GM11168 (cell line): ENCODE results near the gene KCNQ1.

Experiments used
- in situ Hi-C: fragments of 300-500 bp; cut with MboI; formaldehyde crosslinking; loops from one replicate; pipeline ENCODE4 v1.12.0; 2022; ENCODE audit warnings: low sequenced_read_pairs; ENCODE audit not compliant: unreplicated experiment

Gene KCNQ1

GRCh38 chr11:2885678-2886081, 440.9 kb downstream of the KCNQ1 start, which contains the start of gene CDKN1C:
TSS of gene CDKN1C (minus strand) at chr11:2885775. CDS start at chr11:2885456, 319 bp downstream.
- in situ Hi-C loops, result loop anchor here (5.0 to 25.0 kb wide), 2 partner anchors 353 to 598 kb away; no protein-coding TSS in a partner anchor

- in situ Hi-C loops, result loop anchor here (5.0 to 25.0 kb wide), 2 partner anchors 354 to 599 kb away; no protein-coding TSS in a partner anchor
These were observed 441.5 kb downstream of the KCNQ1 start for GRCh38 chr11:2886191-2886894.

DNA sequence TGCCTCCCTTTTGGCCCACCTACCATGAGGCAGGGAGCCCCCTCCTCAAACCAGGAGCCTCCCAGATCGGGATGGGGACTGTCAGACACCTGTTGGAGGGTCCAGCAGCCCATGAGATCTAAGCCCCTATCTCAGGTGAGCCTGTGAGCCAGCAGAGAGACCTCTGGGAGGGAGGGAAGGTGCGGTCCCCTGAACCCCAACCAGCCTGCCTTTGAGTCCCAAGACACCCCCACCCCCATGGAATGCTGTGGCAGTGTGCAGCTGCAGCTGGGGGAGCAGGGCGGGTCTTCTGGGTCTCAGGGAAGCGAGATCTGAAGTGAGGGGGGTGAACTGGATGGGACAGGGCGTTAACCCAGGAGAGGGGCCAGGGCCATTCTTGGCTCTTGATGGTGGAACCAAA, 442.1 kb downstream of the KCNQ1 start:
- in situ Hi-C loops, result loop anchor here (5.0 to 25.0 kb wide), 2 partner anchors 355 to 600 kb away; no protein-coding TSS in a partner anchor

- in situ Hi-C loops, result loop anchor here (5.0 to 25.0 kb wide), 2 partner anchors 355 to 600 kb away; no protein-coding TSS in a partner anchor
These were observed 442.8 kb downstream of the KCNQ1 start for GRCh38 chr11:2887515-2888195.

GRCh38 chr11:2888266-2888968, 443.6 kb downstream of the KCNQ1 start:
- in situ Hi-C loops, result loop anchor here (5.0 to 25.0 kb wide), 2 partner anchors 356 to 601 kb away; no protein-coding TSS in a partner anchor

GRCh38 chr11:2889362-2890273, 444.8 kb downstream of the KCNQ1 start:
- in situ Hi-C loops, result loop anchor here (5.0 to 25.0 kb wide), 3 partner anchors 357 to 602 kb away; no protein-coding TSS in a partner anchor

GRCh38 chr11:2890466-2891294, 445.9 kb downstream of the KCNQ1 start:
- in situ Hi-C loops, result loop anchor here (10.0 to 25.0 kb wide), 2 partner anchors 466 to 603 kb away; no protein-coding TSS in a partner anchor

DNA sequence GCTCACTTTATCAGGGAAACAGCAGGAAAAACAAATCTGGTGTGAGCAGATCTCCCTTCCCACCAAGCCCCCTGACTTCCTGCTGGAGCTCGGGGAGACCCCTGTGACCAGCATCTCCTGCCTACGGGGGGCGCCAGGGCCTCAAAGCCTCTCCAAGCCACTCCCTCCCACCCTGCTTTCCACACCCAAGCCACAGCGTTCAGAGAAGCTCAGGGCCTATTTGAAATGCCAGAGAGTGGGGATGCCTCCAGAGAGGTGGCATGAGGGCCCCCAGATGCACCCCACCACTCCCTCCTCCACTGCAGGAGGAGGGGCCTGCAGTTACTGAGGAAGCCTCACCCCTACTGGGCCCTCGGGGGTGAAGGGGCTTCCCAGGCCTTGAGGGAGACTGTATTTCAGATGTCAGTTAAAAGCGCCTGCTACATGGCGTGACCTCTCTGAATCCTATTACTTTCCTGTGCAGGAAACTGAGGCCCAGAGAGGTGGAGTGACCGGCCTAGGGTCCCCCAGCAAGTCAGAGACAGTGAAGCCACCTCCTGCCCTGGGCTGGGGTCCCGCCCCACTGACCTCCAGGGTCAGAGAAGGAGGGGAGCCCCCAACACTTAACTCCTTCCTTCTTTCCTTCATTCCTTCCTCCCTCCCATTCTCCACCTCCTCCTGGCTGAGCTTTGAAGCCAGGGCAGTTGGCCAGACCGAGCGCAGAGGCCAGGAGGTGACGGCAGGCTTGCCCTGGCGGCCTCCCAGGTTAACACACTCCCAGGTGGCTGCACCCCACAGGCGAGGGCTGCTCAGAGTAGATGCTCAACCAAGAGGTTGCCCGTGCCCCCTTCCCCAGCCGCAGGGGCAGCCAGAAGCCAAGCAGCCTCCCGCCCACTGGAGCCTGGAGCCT, 446.8 kb downstream of the KCNQ1 start:
- in situ Hi-C loops, result loop anchor here (10.0 to 25.0 kb wide), 2 partner anchors 467 to 604 kb away; no protein-coding TSS in a partner anchor

- in situ Hi-C loops, result loop anchor here (10.0 to 25.0 kb wide), 2 partner anchors 468 to 605 kb away; no protein-coding TSS in a partner anchor
These were observed 447.6 kb downstream of the KCNQ1 start for GRCh38 chr11:2892215-2892966.

- in situ Hi-C loops, result loop anchor here (10.0 to 25.0 kb wide), 2 partner anchors 468 to 606 kb away; no protein-coding TSS in a partner anchor
These were observed 448.2 kb downstream of the KCNQ1 start for GRCh38 chr11:2892967-2893528.

DNA sequence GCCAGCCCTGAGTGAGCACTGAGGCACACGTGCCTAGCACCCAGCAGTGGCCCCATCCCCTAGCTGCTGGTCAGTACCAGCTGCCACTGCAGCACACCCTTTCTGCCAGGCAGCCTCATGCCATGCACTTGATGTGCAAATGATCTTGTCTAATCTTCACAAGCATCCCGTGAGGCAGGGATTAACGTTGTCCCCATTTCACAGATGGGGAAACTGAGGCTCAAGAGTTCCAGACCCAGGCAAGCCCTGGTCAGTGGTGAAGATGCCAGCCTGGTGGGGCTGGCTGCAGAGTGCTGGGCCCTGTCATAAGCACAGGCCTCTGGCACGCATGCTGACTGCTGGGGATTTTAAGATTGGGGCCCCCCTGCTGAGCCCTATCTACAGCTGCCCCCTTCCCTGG, 449.1 kb downstream of the KCNQ1 start:
- in situ Hi-C loops, result loop anchor here (10.0 to 25.0 kb wide), 2 partner anchors 469 to 607 kb away; no protein-coding TSS in a partner anchor

GRCh38 chr11:2896047-2896446, 451.2 kb downstream of the KCNQ1 start:
- in situ Hi-C loops, result loop anchor here (10.0 to 25.0 kb wide), 2 partner anchors 471 to 609 kb away; no protein-coding TSS in a partner anchor

- in situ Hi-C loops, result loop anchor here (10.0 to 25.0 kb wide), 2 partner anchors 472 to 610 kb away; no protein-coding TSS in a partner anchor
These were observed 452.2 kb downstream of the KCNQ1 start for GRCh38 chr11:2897048-2897447.

DNA sequence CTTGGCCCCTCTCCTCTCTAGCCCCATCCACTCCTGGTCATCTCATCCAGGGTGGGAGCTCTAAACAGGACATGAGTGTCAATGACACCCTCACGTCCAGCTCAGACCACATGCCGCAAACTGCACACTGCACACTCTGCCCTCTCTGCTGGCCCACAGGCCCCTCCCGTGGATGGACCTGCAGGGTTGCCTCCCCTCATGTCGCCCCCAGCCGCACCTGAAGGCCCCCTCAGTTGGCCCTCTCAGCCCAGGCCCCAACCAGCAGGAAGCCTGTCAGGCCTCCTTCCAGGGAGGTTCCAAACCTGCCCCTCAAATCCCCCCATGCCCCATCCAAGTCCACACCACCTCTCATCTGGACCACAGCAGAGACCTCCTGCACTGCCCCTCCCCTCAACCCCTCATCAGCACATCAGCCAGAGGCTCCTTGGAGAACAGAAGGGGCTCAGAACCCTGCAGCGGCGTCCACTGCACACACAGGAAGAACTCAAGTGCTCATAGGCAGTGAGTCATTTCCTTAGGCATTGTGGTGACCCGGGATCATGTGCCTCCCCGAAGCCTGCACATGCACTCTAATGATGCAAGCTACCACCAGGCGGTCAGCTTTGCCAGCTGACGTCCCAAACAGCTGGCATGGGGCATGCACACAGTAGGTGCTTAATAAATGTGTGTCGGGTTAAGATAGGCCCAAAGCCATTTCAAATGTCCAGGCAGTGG, 453.7 kb downstream of the KCNQ1 start:
- in situ Hi-C loops, result loop anchor here (10.0 to 25.0 kb wide), 2 partner anchors 474 to 611 kb away; no protein-coding TSS in a partner anchor
